ENCODE results near the gene PDCD10.

The PDCD10 gene

GRCh38 chr3:167728632-167729323 lies 5.9 kb downstream of the PDCD10 start:
- Histone ChIP-seq H3K4me3 (ENCODE audit: low read length) (no peak overlapping the region), H2AFZ (ENCODE audit: low read depth, low read length) (no peak overlapping the region), H3K4me1 (ENCODE audit: insufficient read depth, low read length) (peaks cover 11% of the 10 kb centered on the region), H3K9me3 (ENCODE audit: low read length) (no peaks in the 10 kb centered on the region), H3K36me3 (ENCODE audit: insufficient read depth, low read length) (no peaks in the 10 kb centered on the region), H3K27me3 (ENCODE audit: insufficient read depth, low read length) (no peaks in the 10 kb centered on the region)

- Histone ChIP-seq H3K4me3 (ENCODE audit: low read length) (no peak overlapping the region), H3K9me3 (ENCODE audit: low read length) (no peaks in the 10 kb centered on the region), H2AFZ (ENCODE audit: low read depth, low read length) (no peak overlapping the region), H3K27me3 (ENCODE audit: insufficient read depth, low read length) (no peaks in the 10 kb centered on the region), H3K36me3 (ENCODE audit: insufficient read depth, low read length) (no peaks in the 10 kb centered on the region), H3K4me1 (ENCODE audit: insufficient read depth, low read length) (peaks cover 7% of the 10 kb centered on the region)
These were observed 6.5 kb downstream of the PDCD10 start for GRCh38 chr3:167728176-167728575.

DNA sequence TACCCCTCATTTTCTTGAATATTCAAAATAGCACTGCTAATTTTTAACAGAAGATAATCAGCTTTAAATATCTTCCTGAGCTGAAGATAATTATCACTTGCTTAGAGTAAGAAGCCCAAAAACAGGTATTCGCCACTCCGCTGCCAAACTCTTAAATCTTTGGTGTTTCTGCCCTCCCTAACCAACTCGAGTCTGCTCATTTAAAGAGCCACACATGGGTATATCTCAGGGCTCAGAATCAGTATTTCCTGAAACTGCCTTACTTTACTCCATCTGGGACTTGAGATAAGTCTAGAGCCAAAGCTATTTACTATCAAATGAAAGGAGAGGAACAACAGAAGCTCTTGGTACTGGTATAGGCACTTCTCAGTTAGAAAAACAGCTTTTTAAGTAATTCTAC lies 10.8 kb downstream of the PDCD10 start:
- peaks cover 4% of the 10 kb centered on the region for H3K4me1 ChIP-seq (ENCODE audit: insufficient read depth, low read length)
- no peak overlapping the region for H2AFZ ChIP-seq (ENCODE audit: low read depth, low read length)
- H3K9me3 ChIP-seq (ENCODE audit: low read length), result no peaks in the 10 kb centered on the region
- peaks cover 11% of the 10 kb centered on the region for H3K36me3 ChIP-seq (ENCODE audit: insufficient read depth, low read length)
- no peak overlapping the region for H3K4me3 ChIP-seq (ENCODE audit: low read length)
- no peaks in the 10 kb centered on the region for H3K27me3 ChIP-seq (ENCODE audit: insufficient read depth, low read length)

DNA sequence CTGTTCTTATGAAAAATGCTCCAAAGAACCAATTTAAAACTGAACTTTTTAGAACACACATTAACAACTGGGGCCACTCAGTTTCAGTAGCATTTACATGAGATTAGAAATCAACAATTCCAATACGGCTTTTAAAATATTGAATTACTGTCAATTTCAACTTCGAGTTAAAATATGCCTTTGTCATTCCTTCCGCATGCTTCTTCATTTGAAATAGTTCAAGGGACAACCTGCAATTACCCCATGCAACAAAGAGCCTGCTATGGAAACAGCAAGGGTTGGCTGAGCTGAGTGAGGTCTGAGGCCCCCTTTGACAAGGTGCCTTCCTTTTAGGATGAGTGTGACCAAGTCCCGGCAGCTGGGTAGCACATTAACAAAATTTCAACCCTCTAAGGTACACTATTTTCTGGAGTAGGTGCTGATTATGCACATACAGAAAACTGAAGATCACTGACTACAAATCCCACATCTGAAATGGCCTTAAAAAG lies 11.6 kb downstream of the PDCD10 start:
- H3K9me3 ChIP-seq (ENCODE audit: low read length), result no peaks in the 10 kb centered on the region
- H3K27me3 ChIP-seq (ENCODE audit: insufficient read depth, low read length), result no peaks in the 10 kb centered on the region
- H3K4me3 ChIP-seq (ENCODE audit: low read length), result no peak overlapping the region
- peaks cover 4% of the 10 kb centered on the region for H3K4me1 ChIP-seq (ENCODE audit: insufficient read depth, low read length)
- peaks cover 19% of the 10 kb centered on the region for H3K36me3 ChIP-seq (ENCODE audit: insufficient read depth, low read length)
- no peak overlapping the region for H2AFZ ChIP-seq (ENCODE audit: low read depth, low read length)

DNA sequence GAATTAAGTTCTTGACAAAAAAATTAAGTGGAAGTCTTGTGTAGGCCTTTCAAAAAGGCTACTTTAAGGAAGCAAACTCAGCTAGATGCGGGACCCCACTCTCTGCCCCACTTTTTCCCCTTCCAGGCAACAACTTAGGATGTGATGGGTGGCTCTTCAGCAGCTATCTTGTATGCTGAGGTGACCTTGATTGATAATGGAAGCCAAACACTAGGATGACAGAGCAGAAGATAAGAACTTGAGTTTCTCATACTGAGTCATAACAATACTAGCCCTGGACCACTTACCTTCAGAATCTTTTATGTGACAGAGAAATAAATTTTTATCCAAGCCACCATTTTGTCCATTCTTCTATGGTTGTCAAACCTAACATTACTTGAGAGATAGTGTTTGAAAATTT lies 16.1 kb downstream of the PDCD10 start:
- Histone ChIP-seq H2AFZ (ENCODE audit: low read depth, low read length) (no peak overlapping the region), H3K9me3 (ENCODE audit: low read length) (peaks cover 3% of the 10 kb centered on the region), H3K4me3 (ENCODE audit: low read length) (no peak overlapping the region), H3K4me1 (ENCODE audit: insufficient read depth, low read length) (peaks cover 4% of the 10 kb centered on the region), H3K36me3 (ENCODE audit: insufficient read depth, low read length) (peaks cover 40% of the 10 kb centered on the region), H3K27me3 (ENCODE audit: insufficient read depth, low read length) (no peaks in the 10 kb centered on the region)

DNA sequence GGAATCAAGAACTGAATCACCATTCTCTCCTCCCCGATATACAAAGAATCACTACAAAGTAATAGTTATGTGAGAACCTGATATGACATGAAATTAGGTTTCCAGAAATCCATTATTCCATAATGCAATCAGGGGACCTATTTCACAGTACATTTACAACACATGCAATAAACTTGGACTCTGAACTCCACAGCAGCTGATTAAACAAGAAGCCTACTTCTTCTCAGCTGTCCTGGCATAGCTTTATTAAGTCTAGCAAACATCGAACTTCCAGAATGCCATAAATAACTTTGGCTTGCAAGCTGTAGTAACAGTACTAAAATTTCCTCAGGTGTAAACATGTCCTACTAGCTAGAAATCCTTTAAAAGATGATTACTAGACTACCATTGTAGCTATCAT lies 17.8 kb downstream of the PDCD10 start:
- H3K4me3 ChIP-seq (ENCODE audit: low read length), result no peak overlapping the region
- H3K36me3 ChIP-seq (ENCODE audit: insufficient read depth, low read length), result peaks cover 40% of the 10 kb centered on the region
- H3K9me3 ChIP-seq (ENCODE audit: low read length), result peaks cover 3% of the 10 kb centered on the region
- H3K27me3 ChIP-seq (ENCODE audit: insufficient read depth, low read length), result no peaks in the 10 kb centered on the region
- H3K4me1 ChIP-seq (ENCODE audit: insufficient read depth, low read length), result no peaks in the 10 kb centered on the region
- no peak overlapping the region for H2AFZ ChIP-seq (ENCODE audit: low read depth, low read length)

- no peaks in the 10 kb centered on the region for H3K4me1 ChIP-seq (ENCODE audit: insufficient read depth, low read length)
- no peaks in the 10 kb centered on the region for H3K27me3 ChIP-seq (ENCODE audit: insufficient read depth, low read length)
- H2AFZ ChIP-seq (ENCODE audit: low read depth, low read length), result no peak overlapping the region
- H3K4me3 ChIP-seq (ENCODE audit: low read length), result no peak overlapping the region
- H3K36me3 ChIP-seq (ENCODE audit: insufficient read depth, low read length), result peaks cover 50% of the 10 kb centered on the region
- H3K9me3 ChIP-seq (ENCODE audit: low read length), result peaks cover 6% of the 10 kb centered on the region
These were observed 19.8 kb downstream of the PDCD10 start for GRCh38 chr3:167714871-167715270.

GRCh38 chr3:167712445-167712844 lies 22.2 kb downstream of the PDCD10 start:
- no peak overlapping the region for H2AFZ ChIP-seq (ENCODE audit: low read depth, low read length)
- peaks cover 6% of the 10 kb centered on the region for H3K9me3 ChIP-seq (ENCODE audit: low read length)
- no peaks in the 10 kb centered on the region for H3K4me1 ChIP-seq (ENCODE audit: insufficient read depth, low read length)
- H3K4me3 ChIP-seq (ENCODE audit: low read length), result no peak overlapping the region
- no peaks in the 10 kb centered on the region for H3K27me3 ChIP-seq (ENCODE audit: insufficient read depth, low read length)
- peaks cover 38% of the 10 kb centered on the region for H3K36me3 ChIP-seq (ENCODE audit: insufficient read depth, low read length)

- Histone ChIP-seq H3K4me1 (ENCODE audit: insufficient read depth, low read length) (no peaks in the 10 kb centered on the region), H3K27me3 (ENCODE audit: insufficient read depth, low read length) (no peaks in the 10 kb centered on the region), H3K9me3 (ENCODE audit: low read length) (peaks cover 3% of the 10 kb centered on the region), H2AFZ (ENCODE audit: low read depth, low read length) (no peak overlapping the region), H3K36me3 (ENCODE audit: insufficient read depth, low read length) (peaks cover 33% of the 10 kb centered on the region), H3K4me3 (ENCODE audit: low read length) (no peak overlapping the region)
These were observed 23.3 kb downstream of the PDCD10 start for GRCh38 chr3:167711439-167711838.

DNA sequence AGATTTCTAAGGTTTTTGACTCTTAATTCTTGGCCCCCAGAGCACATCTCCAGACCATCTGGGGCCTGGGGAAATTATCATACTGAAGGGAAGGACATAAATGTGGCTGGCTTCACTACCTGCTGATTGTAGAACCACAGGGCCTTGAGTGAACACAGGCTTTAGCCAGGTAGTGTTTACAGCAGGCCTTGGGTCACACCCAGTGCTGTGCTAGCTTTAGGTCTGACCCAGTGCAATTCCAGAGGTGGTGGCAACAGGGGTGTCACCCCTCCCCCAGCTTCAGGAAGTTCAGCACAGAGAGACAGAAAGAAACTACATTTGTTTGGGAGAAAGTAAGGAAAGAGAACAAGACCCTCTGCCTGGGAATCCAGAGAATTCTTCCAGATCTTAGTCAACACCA lies 24.1 kb downstream of the PDCD10 start:
- H3K4me3 ChIP-seq (ENCODE audit: low read length), result no peak overlapping the region
- peaks cover 34% of the 10 kb centered on the region for H3K36me3 ChIP-seq (ENCODE audit: insufficient read depth, low read length)

GRCh38 chr3:167709690-167710089 lies 25.0 kb downstream of the PDCD10 start:
- no peak overlapping the region for H3K4me3 ChIP-seq (ENCODE audit: low read length)
- peaks cover 33% of the 10 kb centered on the region for H3K36me3 ChIP-seq (ENCODE audit: insufficient read depth, low read length)

More for the DNA sequence above, 24.1 kb downstream of the PDCD10 start:
- peaks cover 3% of the 10 kb centered on the region for H3K9me3 ChIP-seq (ENCODE audit: low read length)
- no peaks in the 10 kb centered on the region for H3K4me1 ChIP-seq (ENCODE audit: insufficient read depth, low read length)
- no peak overlapping the region for H2AFZ ChIP-seq (ENCODE audit: low read depth, low read length)
- H3K27me3 ChIP-seq (ENCODE audit: insufficient read depth, low read length), result no peaks in the 10 kb centered on the region

DNA sequence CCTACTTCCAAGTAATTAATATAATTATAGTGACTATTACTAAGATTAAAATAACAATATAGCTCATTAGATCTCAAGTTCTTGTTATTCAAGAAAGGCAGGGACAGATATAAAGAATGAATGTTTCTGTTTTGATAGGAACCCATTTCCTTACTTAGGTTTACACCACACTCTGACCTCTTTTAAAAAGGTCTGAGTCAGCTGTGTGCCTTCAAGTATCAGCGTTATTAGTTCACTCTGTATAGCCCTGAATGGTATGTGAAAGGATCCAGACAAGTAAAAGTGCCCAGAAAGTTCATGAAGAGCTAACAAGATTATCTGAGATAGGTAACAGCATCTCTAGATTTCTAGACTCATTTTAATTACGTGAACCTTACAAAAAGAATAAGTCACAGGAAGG lies 28.9 kb downstream of the PDCD10 start:
- peaks cover 6% of the 10 kb centered on the region for H3K9me3 ChIP-seq (ENCODE audit: low read length)
- H3K36me3 ChIP-seq (ENCODE audit: insufficient read depth, low read length), result peaks cover 49% of the 10 kb centered on the region

More at GRCh38 chr3:167709690-167710089, 25.0 kb downstream of the PDCD10 start:
- peaks cover 3% of the 10 kb centered on the region for H3K9me3 ChIP-seq (ENCODE audit: low read length)
- no peak overlapping the region for H2AFZ ChIP-seq (ENCODE audit: low read depth, low read length)
- no peaks in the 10 kb centered on the region for H3K4me1 ChIP-seq (ENCODE audit: insufficient read depth, low read length)
- no peaks in the 10 kb centered on the region for H3K27me3 ChIP-seq (ENCODE audit: insufficient read depth, low read length)

GRCh38 chr3:167700926-167701325 lies 33.8 kb downstream of the PDCD10 start:
- no peaks in the 10 kb centered on the region for H3K27me3 ChIP-seq (ENCODE audit: insufficient read depth, low read length)
- peaks cover 5% of the 10 kb centered on the region for H3K9me3 ChIP-seq (ENCODE audit: low read length)
- peaks cover 45% of the 10 kb centered on the region for H3K36me3 ChIP-seq (ENCODE audit: insufficient read depth, low read length)
- no peaks in the 10 kb centered on the region for H3K4me1 ChIP-seq (ENCODE audit: insufficient read depth, low read length)
- H2AFZ ChIP-seq (ENCODE audit: low read depth, low read length), result no peak overlapping the region
- H3K4me3 ChIP-seq (ENCODE audit: low read length), result no peak overlapping the region

More for the DNA sequence above, 28.9 kb downstream of the PDCD10 start:
- H3K4me1 ChIP-seq (ENCODE audit: insufficient read depth, low read length), result no peaks in the 10 kb centered on the region
- H3K27me3 ChIP-seq (ENCODE audit: insufficient read depth, low read length), result no peaks in the 10 kb centered on the region
- H2AFZ ChIP-seq (ENCODE audit: low read depth, low read length), result no peak overlapping the region
- no peak overlapping the region for H3K4me3 ChIP-seq (ENCODE audit: low read length)

- no peak overlapping the region for H2AFZ ChIP-seq (ENCODE audit: low read depth, low read length)
- no peaks in the 10 kb centered on the region for H3K4me1 ChIP-seq (ENCODE audit: insufficient read depth, low read length)
- peaks cover 5% of the 10 kb centered on the region for H3K9me3 ChIP-seq (ENCODE audit: low read length)
- no peak overlapping the region for H3K4me3 ChIP-seq (ENCODE audit: low read length)
- H3K27me3 ChIP-seq (ENCODE audit: insufficient read depth, low read length), result no peaks in the 10 kb centered on the region
- H3K36me3 ChIP-seq (ENCODE audit: insufficient read depth, low read length), result peaks cover 51% of the 10 kb centered on the region
These were observed 34.6 kb downstream of the PDCD10 start for GRCh38 chr3:167700046-167700445.
